HG03039 (cell line): ENCODE data around the gene WRAP53.

ENCODE experiments used
- ATAC-seq: cut with Tn5 transposase; IDR thresholded peaks from one replicate; pipeline ENCODE4 v1.9.1; 2021; ENCODE audit warnings: mild to moderate bottlenecking, moderate library complexity; ENCODE audit not compliant: unreplicated experiment

The WRAP53 gene

DNA sequence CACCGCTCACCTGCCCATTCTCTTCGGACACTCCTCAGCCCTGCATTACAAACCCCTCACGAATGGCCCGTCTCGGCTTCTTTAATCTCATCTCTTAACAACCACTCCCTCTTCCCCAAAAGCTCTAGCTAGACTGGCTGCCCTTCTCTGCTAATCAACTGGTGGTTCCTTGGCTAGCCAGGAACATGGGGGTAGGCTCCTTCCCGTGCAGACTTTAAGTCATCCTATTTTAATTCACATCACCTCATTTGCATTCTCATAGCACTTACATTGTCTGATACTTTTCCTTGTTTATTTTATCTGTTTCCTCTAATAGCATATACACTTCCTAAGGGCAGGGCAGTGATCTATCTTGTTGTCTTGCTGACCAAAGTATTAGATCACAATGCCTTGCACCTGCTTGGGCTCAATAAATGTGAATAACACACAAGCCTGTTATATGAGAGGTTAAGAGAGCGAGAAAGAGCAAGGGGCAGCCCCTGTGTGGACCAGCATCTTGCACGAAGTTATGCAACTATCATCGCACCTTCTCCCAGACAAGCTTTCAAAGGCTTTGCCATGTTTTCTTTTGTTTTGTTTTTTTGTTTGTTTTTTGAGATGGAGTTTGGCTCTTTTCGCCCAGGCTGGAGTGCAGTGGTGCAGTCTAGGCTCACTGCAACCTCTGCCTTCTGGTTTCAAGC lies 10.7 kb upstream of the WRAP53 start:
- ATAC-seq: no peak

DNA sequence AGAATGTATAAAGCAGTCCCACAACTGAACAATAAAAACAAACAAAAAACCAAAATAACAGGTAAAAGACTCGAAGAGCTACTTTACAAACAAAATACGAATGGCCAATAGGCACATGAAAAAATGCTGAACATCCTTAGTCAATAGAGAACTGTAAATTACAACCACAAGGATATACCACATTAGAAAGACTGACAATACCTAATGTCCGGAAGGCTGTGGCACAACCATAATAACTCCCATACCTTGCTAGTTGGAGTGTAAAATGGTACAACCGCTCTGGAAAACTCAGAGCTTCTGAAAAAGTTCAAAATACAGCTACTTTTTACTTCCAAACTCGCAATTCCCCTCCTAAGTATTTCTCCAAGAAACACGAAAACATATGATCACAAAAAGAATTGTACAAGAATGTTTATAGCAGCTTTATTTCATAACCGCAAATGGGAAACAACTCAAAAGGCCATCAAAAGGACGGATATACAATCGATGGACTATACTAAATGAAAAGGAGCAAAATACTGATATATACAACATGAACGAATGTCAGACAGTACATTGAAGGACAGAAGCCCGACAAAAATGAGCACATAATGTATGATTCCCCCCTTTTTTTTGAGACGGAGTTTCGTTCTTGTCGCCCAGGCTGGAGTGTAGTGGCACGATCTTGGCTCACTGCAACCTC lies 3.3 kb upstream of the WRAP53 start:
- no peak for ATAC-seq

DNA sequence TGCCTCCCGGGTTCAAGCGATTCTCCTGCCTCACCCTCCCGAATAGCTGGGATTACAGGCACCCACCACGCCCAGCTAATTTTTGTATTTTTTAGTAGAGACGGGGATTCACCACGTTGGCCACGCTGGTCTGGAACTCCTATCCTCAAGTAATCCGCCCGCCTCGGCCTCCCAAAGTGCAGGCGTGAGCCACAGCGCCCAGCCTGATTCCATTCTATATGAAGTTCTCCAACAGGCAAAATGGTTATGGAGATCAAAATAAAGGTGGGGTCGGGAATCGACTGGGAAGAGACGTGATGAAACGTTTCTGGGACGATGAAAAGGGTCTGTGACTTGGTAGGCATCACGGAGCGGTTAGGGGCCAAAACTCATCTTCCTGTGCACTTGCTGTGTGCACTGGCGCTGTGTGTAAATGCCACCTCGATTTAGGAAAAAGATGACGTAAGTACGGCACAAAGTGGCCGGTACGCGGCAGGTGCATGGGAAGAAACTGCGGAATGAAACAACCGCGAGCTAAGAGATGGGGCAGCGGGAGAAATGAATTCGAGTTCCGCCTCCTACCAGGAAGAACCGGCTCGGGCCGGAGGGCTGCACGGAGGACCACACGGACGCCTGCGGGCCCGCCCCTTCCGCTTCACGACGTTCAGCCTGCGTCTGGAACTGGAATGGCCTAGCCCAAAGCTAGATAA lies 2.6 kb upstream of the WRAP53 start:
- peak; percentile 45 for ATAC-seq

DNA sequence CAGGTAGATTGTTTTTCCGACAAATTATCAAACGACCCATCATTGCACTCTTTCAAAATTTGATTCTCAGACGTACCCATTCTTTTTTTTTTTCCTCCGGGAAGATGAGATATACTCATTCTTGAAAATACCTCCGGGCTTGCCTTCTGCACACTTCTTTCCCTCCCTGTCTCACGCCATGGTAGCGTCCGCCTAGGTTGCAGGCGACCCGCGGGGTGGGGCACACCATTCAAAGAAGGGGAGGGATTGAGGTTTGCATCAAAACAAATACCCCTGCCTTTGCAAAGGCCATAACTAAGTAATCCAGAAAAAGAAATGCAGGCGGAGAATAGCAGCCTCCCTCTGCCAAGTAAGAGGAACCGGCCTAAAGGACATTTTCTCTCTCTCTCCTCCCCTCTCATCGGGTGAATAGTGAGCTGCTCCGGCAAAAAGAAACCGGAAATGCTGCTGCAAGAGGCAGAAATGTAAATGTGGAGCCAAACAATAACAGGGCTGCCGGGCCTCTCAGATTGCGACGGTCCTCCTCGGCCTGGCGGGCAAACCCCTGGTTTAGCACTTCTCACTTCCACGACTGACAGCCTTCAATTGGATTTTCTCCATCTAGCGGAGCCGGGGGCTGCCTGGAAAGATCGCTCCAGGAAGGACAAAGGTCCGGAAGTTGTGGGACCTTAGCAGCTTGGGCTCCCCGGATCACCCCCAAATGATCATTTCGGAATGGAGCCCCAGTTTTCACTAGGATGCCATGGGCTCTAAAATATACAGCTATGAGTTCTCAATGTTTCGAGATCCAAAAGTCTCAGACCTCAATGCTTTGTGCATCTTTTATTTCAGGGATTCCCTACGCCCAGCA lies 1.8 kb upstream of the WRAP53 start:
- ATAC-seq: peak; percentile 31

DNA sequence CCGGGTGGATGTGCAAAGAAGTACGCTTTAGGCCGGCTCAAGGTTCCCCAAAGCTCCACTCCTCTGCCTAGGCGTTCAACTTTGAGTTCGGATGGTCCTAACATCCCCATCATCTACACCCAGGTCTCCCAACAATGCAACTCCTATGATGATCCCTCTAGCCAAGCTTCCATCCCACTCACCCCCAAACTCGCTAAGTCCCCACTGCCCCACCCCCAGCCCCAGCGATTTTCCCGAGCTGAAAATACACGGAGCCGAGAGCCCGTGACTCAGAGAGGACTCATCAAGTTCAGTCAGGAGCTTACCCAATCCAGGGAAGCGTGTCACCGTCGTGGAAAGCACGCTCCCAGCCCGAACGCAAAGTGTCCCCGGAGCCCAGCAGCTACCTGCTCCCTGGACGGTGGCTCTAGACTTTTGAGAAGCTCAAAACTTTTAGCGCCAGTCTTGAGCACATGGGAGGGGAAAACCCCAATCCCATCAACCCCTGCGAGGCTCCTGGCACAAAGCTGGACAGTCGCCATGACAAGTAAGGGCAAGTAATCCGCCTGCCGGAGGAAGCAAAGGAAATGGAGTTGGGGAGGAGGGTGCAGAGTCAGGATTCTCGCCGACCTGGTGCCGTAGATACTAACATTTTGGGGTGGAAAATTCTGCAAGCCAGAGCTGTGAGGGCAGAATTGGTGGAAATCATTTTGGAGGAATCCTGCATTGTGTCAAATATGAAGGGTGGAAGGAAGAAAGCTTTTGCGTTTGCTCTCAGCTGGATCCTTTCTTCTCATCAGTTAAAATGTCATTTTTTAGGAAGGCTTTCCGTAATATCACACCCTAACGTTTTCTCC lies 987 bp upstream of the WRAP53 start, which contains the start of gene TP53:
Gene TP53, minus strand, starts transcription at position 419 of the 836 bp plus-strand sequence. CDS start 10,896 bp downstream, outside the sequence.
- ATAC-seq: peak; percentile 32

DNA sequence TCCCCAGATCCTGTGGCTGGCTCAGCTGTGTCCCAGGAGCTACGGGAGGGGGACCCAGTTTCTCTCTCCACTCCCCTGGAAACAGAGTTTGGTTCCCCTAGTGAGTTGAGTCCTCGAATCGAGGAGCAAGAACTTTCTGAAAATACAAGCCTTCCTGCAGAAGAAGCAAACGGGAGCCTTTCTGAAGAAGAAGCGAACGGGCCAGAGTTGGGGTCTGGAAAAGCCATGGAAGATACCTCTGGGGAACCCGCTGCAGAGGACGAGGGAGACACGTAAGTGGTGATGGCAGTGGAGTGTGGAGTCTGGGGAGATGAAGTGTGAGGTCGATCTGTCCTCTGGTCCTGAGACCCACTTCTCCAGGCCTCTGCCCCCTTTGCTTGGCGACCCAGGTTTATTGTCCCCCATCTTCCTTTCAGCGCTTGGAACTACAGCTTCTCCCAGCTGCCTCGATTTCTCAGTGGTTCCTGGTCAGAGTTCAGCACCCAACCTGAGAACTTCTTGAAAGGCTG lies 585 bp downstream of the WRAP53 start:
- ATAC-seq: no peak

DNA sequence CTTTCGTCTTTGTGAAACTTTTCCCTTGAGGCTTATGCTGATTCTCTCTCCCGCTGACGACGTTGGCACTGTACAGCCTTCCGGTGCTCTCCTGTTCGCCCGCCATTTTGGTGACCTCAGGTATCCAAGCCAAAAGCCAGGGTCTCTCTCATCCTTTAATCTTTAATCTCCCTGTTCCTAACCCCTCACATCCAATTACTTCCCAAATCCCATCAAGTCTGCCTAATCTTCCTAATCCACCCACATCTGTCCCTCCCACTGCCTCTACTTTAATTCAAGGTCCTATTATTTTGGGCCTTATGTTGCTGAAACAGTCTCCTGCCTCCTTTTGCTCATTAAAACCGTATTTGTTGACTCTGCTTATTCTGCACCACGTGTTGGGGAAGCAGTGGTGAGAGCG lies 7.3 kb downstream of the WRAP53 start:
- no peak for ATAC-seq

DNA sequence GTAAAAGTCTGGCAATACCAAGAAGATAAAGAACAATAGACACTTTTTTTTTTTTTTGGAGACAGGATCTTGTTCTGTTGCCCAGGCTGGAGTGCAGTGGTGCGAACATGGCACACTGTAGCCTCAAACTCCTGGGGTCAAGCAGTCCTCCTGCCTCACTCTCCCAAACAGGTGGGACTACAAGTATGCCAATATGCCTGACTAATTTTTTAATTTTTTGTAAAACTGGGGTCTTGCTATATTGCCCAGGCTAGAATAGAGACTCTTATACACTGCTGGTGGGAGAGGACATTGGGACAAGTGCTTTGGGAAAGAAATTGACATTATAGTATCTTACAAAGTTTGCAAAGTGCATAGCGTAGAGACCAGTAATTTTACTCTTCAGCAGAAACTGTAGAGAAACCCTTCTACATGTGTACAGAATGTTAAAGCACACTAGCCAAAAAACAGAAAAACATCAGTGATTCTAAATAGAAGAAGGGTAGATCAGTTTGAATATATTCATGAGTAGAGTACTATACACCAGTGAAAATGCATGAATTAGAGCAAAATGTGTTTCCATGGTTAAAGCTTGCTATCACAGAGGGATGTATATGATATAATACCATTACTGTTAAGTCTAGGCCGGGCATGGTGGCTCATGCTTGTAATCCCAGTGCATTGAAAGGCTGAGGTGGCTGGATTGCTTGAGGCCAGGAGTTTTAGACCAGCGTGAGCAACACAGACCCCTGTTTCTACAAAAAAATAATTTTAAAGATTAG lies 9.7 kb downstream of the WRAP53 start:
- no peak for ATAC-seq

DNA sequence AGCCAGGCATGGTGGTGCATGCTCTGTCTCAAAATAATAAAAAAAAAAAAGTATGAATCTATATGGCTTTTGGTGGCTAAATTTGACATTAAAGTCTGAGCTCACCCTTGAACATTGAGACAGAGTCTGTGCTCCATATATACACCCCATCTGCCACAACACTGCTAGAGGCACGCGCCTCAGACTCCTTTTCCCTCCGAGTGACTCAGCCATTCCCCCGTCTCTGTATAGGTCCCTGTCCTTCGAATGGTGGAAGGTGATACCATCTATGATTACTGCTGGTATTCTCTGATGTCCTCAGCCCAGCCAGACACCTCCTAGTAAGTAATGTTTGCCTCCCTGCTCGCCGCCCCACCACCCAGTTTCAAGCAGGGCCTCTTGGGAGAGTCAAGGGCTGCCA lies 12.2 kb downstream of the WRAP53 start:
- no peak for ATAC-seq

DNA sequence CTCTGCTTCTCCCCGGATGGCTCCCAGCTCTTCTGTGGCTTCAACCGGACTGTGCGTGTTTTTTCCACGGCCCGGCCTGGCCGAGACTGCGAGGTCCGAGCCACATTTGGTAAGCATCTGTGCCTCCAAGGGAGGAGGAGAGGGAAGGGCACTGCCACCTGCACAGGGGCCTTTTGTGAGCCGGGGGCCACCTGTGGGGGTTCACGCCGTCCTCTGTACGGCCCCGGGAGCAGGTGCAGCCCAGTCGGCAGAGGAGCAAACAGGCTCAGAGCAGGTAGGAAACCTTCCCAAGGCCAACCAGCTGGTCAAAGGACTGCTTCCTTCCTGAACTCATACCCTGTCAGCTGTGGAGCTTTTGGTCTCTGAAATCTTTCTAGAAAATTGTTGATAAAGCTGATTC lies 13.4 kb downstream of the WRAP53 start:
- ATAC-seq: no peak

DNA sequence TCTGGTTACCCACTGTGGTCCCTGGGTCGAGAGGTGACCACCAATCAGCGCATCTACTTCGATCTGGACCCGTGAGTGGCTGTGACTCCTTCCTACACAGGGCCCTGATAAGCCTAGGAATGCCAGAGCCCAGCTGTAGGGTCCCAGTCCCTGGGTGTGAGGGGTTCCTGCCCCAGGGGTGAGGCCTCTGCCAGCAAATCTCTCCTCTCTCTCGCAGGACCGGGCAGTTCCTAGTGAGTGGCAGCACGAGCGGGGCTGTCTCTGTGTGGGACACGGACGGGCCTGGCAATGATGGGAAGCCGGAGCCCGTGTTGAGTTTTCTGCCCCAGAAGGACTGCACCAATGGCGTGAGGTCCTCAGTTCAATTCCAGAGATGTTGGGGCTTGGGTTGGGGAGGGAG lies 14.5 kb downstream of the WRAP53 start:
- no peak for ATAC-seq

DNA sequence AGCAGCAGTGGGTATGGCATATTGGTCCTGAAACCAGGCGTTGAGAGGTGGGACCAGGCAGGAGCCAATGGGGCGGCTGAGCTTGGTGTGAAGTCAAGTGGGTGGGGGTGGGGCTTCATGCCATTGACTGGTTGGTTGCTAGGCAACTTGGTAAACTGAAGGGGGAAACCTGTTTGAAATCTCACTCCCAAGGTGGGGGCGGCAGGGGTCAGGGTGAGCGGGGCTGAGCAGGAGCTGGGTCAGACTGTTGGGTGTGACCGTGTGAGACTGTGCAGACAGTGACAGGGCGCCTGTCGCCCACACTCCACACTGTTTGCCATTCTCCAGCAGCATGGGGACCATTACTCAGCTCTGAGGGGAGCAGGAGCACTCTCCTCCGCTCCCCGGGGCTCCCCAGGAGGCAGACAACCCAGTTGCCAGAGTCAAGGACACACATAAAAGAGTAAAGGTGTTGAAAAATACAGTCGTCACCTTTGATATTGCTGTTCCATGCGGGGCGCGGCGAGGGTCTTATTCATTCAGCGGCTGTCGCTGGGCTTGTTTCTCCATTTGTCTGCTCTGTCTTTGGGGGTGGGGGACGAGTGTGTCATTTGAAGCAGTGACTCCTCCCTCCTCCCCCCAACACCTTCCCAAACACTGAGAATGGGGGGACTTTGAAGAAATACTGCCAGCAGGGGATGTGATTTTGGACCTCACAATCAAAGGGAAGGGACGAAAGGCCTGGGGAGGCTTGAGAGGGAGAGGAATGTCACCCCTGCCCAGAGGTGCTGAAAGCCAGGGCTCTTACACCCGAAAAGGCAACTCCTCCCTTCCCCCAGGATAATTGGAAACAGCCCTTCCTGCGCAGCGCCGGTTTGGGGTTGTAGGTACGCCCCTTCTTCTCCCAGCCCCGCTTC lies 15.6 kb downstream of the WRAP53 start:
- ATAC-seq: no peak

DNA sequence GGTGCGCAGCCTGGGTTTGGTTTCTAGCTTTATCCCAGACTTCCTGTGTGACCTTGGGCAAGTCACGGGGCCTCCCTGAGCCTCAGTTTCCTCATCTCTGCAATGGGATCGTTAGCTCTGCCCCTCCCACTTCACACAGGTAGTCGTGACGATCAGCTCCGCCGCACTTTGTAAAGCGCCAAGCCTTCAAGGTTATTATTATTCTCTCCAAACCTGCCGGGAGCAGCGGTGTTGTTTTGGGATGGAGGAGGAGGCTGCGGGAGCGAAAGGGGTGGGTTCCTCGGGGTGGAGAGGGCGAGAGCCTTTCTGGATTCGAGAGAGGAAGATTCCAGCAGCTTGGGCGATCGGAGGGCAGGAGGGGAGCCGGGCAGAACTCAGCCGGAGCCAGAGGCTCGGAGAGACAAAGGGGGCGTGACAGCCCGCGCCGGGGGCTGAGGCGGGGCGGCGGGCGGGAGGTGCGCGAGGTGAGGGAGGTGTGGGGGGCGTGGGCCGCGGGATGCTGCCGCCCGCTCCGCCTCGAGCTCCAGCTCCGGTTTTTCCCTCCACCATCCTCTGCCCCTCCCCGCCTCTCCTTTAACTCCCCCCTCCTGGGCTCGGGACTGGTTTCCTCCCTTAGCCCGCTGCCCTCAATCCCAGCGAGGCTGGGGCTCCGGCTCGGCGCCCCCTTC lies 16.5 kb downstream of the WRAP53 start, which contains the start of gene EFNB3:
Gene EFNB3, plus strand, starts transcription at position 602 of the 668 bp plus-strand sequence. CDS start 397 bp downstream, outside the sequence.
- no peak for ATAC-seq

DNA sequence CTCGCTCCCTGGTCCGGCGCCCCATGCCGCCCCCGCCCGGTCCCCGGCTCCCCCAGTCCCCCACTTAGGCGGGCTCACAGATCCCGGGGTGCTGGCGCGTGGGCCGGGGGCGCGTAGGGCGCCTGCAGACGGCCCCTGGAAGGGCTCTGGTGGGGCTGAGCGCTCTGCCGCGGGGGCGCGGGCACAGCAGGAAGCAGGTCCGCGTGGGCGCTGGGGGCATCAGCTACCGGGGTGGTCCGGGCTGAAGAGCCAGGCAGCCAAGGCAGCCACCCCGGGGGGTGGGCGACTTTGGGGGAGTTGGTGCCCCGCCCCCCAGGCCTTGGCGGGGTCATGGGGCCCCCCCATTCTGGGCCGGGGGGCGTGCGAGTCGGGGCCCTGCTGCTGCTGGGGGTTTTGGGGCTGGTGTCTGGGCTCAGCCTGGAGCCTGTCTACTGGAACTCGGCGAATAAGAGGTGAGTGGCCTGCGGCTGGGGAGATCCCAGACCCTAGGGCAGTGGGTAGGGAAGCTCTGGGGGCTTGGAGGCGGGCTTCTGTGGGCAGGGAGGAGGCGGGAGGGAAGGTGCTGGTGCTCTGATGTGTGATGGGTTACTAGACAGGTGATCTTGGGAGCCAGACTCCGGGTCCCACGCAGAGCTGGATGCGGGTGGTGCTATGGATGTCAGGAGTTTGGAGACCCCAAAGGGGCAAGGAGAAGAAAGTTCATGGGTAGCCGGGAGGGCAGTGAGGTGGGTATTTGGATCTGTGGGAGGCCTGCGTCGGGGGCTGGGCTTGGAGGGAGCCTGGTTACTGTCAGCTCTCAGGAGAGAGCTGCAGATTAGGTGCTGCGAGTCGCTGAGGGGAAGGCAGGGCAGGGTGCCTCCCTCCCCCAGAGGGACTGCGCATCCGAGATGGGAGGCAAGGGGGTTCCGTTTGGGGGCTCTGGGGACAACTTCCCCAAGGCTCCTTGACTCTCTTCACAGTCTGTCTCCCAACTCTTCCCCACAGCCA lies 17.3 kb downstream of the WRAP53 start:
- ATAC-seq: no peak

DNA sequence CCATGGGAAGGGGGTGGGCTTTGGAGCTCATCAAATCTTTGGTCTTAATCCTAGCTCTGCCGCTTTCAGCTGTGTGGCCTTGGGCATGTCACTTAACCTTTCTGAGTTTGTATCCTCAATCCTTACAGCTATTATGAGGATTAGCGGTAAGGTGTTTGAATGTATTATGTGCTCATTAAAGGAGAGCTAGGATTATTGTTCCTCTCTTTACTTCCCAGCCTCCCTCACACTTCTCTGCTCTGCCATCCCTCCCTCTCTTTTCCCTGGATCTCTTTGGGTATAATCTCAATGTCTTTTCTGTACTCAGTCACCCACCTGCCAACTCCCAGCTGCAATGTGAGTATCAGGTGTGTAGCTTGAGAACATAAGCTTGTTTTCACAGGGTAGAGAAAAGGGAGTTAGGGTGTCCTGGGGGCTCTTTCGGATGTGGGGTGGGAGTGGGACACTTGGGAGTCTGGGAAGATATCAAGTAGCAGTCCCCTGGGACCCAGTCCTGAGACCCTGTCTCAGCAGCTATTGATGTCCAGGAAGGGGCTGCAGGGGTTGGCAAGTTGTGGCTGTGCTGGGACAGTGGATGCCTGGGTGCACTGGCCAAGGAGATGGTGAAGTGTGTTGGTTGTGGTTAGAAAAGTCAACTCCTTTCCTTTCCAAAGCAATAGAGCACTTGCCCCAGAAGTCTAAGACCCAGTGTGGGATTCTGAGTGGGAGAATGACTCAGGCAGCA lies 18.5 kb downstream of the WRAP53 start:
- ATAC-seq: no peak

DNA sequence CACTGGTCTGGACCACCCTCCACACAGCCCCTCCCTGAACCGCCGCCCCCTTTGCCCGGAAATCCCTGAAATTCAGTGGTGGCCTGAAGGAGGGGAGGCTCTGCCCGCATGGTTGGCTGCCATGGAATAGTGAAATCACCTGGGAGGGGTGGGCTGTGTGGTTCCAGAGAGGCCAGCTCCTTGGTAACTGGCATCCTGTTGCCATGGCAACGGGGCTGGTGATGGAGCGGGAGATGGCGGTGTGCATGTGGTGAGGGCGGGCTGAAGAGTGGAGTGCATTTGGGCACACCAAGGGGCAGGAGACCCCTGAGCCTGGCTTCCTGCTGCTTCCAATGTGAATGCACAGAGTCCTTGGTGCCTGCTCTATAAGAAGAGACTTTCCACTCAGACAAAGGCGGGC lies 19.2 kb downstream of the WRAP53 start:
- no peak for ATAC-seq
